Measurements from ENCODE around the gene LMF1. TPM values are rescaled to one million over a fixed set of nuclear protein-coding genes. Genes with fewer than 3 reads are reported as not detected.

The LMF1 gene
- total and polyA plus RNA-seq, 2 of the 4 experiments (the other 2 are of a cell fraction): 7.7 to 13.1 TPM

DNA sequence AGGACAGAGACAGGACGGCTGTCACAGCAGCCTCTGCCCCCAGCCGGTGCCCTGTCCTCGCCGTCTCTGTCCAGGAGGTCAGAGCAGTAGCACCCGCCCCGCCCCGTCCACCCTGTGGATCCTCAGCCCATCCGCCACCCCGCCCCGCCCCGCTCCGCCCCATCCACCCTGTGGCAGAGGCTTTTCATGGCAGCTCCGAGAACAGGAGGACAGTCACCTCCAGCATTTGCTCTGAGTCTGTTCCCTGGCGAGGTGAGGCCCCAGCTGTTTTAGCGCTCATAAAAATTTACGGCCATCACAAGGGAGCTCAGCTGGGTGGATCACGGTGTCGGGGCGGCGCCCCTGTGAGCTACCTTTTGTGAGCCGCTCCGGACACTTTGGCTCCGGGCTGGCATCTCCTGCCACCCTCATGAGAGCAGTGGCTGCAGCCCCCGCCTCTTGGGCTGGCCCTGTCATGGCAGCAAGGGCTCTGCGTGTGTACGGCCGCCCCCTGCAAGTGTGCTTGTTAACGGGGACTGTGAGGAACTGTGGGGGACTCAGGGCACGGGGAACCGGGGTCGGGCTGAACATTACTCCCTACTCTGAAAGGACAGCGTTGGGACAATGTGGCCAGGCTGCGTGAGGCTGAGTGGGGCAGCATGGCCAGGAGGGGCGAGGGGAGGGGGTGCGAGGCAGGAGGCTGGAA, 138.0 kb downstream of the LMF1 start:
- intact Hi-C loops (cut with micrococcal nuclease) (no loop called here), dilution Hi-C loops (cut with HindIII; ENCODE audit: low sequenced_read_pairs, unreplicated experiment) (no loop called here), in situ Hi-C loops (cut with MboI; ENCODE audit: low sequenced_read_pairs) (no loop called here)
- no peak overlapping the region for H2AFZ ChIP-seq (replicated peaks; ENCODE audit: low read length, poor library complexity)
- no peaks in the 10 kb centered on the region for H4K20me1 ChIP-seq (ENCODE audit: insufficient read depth, low read length)
- no peak overlapping the region for H2BK5ac ChIP-seq (ENCODE audit: low read depth, low read length, poor library complexity, severe bottlenecking)
- 86% methylated on average over 10 of the region's 35 CpGs; no CpG with 5 or more reads in 1 of the 2 experiments for WGBS, 2 experiments (ENCODE audit: extremely low coverage in 2 of 2, insufficient read length in 1 of 2)
- no peak overlapping the region for H3K9ac ChIP-seq (ENCODE audit: low read depth, low read length)
- no peak overlapping the region for H3K23ac ChIP-seq (ENCODE audit: low read depth, low read length)
- no peak overlapping the region for H3K18ac ChIP-seq (ENCODE audit: low read depth, low read length)
- peaks cover 23% of the 10 kb centered on the region for H3K9me3 ChIP-seq (ENCODE audit: control insufficient read depth, insufficient read depth, low read length)
- no TSS peak for BruUV-seq (replicated peaks)
- TF ChIP-seq, protein P1, sequence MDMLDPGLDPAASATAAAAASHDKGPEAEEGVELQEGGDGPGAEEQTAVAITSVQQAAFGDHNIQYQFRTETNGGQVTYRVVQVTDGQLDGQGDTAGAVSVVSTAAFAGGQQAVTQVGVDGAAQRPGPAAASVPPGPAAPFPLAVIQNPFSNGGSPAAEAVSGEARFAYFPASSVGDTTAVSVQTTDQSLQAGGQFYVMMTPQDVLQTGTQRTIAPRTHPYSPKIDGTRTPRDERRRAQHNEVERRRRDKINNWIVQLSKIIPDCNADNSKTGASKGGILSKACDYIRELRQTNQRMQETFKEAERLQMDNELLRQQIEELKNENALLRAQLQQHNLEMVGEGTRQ (IDR thresholded peaks at IDR 0.05; ENCODE audit: low read depth, low read length): no peak
- TF ChIP-seq CEBPB (IDR thresholded peaks at IDR 0.05; ENCODE audit: low read depth, low read length): no peak
- TF ChIP-seq MAFK (IDR thresholded peaks at IDR 0.05; ENCODE audit: low read depth, low read length): no peak
- TF ChIP-seq MXI1 (IDR thresholded peaks at IDR 0.05; ENCODE audit: borderline replicate concordance, low read depth, low read length): no peak
- no peak for TF ChIP-seq BHLHE40 (IDR thresholded peaks at IDR 0.05; ENCODE audit: low read depth, low read length)
- TF ChIP-seq FOS (IDR thresholded peaks at IDR 0.05; ENCODE audit: low read depth, low read length): no peak
- TF ChIP-seq RFX5 (IDR thresholded peaks at IDR 0.05; ENCODE audit: low read depth, low read length): no peak
- no peak for TF ChIP-seq RCOR1 (IDR thresholded peaks at IDR 0.05; ENCODE audit: insufficient replicate concordance, low read length)
- no peak for TF ChIP-seq CHD1 (IDR thresholded peaks at IDR 0.05; ENCODE audit: low read depth, low read length)
- TF ChIP-seq, protein P2, sequence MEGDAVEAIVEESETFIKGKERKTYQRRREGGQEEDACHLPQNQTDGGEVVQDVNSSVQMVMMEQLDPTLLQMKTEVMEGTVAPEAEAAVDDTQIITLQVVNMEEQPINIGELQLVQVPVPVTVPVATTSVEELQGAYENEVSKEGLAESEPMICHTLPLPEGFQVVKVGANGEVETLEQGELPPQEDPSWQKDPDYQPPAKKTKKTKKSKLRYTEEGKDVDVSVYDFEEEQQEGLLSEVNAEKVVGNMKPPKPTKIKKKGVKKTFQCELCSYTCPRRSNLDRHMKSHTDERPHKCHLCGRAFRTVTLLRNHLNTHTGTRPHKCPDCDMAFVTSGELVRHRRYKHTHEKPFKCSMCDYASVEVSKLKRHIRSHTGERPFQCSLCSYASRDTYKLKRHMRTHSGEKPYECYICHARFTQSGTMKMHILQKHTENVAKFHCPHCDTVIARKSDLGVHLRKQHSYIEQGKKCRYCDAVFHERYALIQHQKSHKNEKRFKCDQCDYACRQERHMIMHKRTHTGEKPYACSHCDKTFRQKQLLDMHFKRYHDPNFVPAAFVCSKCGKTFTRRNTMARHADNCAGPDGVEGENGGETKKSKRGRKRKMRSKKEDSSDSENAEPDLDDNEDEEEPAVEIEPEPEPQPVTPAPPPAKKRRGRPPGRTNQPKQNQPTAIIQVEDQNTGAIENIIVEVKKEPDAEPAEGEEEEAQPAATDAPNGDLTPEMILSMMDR (conservative IDR thresholded peaks at IDR 0.05; ENCODE audit: low read depth, low read length): no peak
- no peak for TF ChIP-seq SMC3 (IDR thresholded peaks at IDR 0.05; ENCODE audit: low read depth, low read length)
- no peak for TF ChIP-seq MAZ (IDR thresholded peaks at IDR 0.05; ENCODE audit: borderline replicate concordance, low read depth, low read length)
- TF ChIP-seq, protein P3, sequence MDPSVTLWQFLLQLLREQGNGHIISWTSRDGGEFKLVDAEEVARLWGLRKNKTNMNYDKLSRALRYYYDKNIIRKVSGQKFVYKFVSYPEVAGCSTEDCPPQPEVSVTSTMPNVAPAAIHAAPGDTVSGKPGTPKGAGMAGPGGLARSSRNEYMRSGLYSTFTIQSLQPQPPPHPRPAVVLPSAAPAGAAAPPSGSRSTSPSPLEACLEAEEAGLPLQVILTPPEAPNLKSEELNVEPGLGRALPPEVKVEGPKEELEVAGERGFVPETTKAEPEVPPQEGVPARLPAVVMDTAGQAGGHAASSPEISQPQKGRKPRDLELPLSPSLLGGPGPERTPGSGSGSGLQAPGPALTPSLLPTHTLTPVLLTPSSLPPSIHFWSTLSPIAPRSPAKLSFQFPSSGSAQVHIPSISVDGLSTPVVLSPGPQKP (IDR thresholded peaks at IDR 0.05; ENCODE audit: borderline replicate concordance, low read depth, low read length): no peak
- no peak for TF ChIP-seq NFE2L2 (IDR thresholded peaks at IDR 0.05; ENCODE audit: low read depth, low read length)
- TF ChIP-seq RAD21 (IDR thresholded peaks at IDR 0.05; ENCODE audit: low read length): no peak
- no peak for TF ChIP-seq POLR2A (IDR thresholded peaks at IDR 0.05; ENCODE audit: low read depth, low read length)
- no peak overlapping the region for H3K27ac ChIP-seq (ENCODE audit: insufficient read depth, low read length)
- no peak overlapping the region for H3K4me2 ChIP-seq (ENCODE audit: low read depth, low read length)
- no peak overlapping the region for H4K5ac ChIP-seq (ENCODE audit: low read depth, low read length)
- H3K79me1 ChIP-seq (ENCODE audit: low read depth in 1 of 2, low read length in 2 of 2): no peaks in the 10 kb centered on the region
- no peak overlapping the region for H3K56ac ChIP-seq (ENCODE audit: extremely low read depth, insufficient read depth, low read length)
- H3K4ac ChIP-seq (ENCODE audit: low read depth, low read length): no peak overlapping the region
- H2BK15ac ChIP-seq (ENCODE audit: low read depth, low read length): no peak overlapping the region
- no peak for DNase-seq
- no peak overlapping the region for H2AK5ac ChIP-seq (ENCODE audit: low read depth, low read length)
- no peak overlapping the region for H3K14ac ChIP-seq (replicated peaks; ENCODE audit: low read depth, low read length)
- H4K91ac ChIP-seq (ENCODE audit: insufficient read depth, low read depth, low read length): no peak overlapping the region
- ATAC-seq (ENCODE audit: low read depth): no peak
- no peak overlapping the region for H2AK9ac ChIP-seq (replicated peaks; ENCODE audit: low read depth, low read length, poor library complexity)
- H4K8ac ChIP-seq (ENCODE audit: low read depth in 2 of 2, low read length in 2 of 2): no peak overlapping the region
- H3K9me1 ChIP-seq (ENCODE audit: insufficient read depth, low read length): no peaks in the 10 kb centered on the region
- no peak overlapping the region for H3K4me3 ChIP-seq (ENCODE audit: insufficient read depth, low read depth, low read length)
- peaks cover under 1% of the 10 kb centered on the region; the same call in 1 of the 2 replicates for H3K27me3 ChIP-seq (ENCODE audit: control insufficient read depth, insufficient read depth, low read length)
- no peaks in the 10 kb centered on the region for H3K36me3 ChIP-seq (ENCODE audit: control insufficient read depth, insufficient read depth, low read length)
- H3K4me1 ChIP-seq (ENCODE audit: control insufficient read depth, insufficient read depth, low read length): no peaks in the 10 kb centered on the region
- ChIA-PET CTCF (no interaction called here), POLR2A (ENCODE audit: unreplicated experiment) (no interaction called here)
- no peak overlapping the region for H2BK20ac ChIP-seq (ENCODE audit: low read depth, low read length)
- H2BK120ac ChIP-seq (ENCODE audit: low read depth, low read length): no peak overlapping the region
